ENCODE measurements around the gene NPY4R2. TPM values are rescaled to one million over a fixed set of nuclear protein-coding genes. Genes with fewer than 3 reads are reported as not detected.
"Not testable (repeated sequence)": the region's sequence is repeated elsewhere in the genome, so short reads cannot be mapped to it uniquely, and the experiment has no call there.

Gene NPY4R2
- polyA plus RNA-seq, 3 donors = not detected

GRCh38 chr10:47928225-47928624 lies 9.8 kb downstream of the NPY4R2 start:
- not testable (repeated sequence) for DNase-seq

DNA sequence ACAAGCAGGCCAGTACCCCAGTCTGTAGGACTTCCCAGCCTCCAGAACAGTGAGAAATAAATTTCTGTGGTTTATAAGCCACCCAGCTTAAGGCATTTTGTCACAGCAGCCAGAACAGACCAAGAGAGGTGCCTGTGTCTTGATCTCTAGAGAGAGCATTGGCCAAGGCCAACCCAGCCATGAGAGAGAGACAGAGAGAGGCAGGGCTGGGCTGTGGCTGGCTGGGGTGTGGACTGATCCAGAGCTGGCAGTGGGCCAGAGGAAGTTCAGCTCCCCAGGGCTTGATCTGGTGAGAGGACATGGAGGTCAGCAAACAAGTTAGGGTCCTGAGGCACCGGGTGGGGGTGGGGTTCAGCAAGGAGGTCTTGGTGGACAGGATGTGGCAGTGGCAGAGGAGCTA lies 14.4 kb downstream of the NPY4R2 start:
- DNase-seq = not testable (repeated sequence)

DNA sequence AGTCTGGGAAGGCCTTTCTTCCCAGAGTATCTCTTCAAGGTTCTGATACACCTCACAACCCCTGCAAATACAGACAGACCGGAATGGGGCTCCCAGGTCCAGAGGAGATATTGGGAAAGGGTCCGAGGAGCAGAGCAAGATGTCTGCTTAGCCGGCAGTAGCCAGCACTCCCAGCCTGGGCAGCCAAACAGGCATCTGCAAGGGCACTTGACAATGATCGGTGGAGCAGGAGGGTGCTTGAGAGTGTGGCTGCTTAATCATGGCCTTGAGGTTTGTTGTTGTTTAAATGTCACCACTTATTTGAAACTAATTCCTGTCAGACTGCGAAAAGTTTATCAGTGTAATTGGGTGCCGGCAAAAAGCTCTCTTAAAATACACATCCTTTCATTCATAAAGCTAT lies 15.0 kb downstream of the NPY4R2 start:
- not testable (repeated sequence) for DNase-seq

- not testable (repeated sequence) for DNase-seq
These were observed 18.3 kb downstream of the NPY4R2 start for GRCh38 chr10:47936772-47937228.

GRCh38 chr10:47937634-47938033 lies 19.2 kb downstream of the NPY4R2 start:
- not testable (repeated sequence) for DNase-seq

DNA sequence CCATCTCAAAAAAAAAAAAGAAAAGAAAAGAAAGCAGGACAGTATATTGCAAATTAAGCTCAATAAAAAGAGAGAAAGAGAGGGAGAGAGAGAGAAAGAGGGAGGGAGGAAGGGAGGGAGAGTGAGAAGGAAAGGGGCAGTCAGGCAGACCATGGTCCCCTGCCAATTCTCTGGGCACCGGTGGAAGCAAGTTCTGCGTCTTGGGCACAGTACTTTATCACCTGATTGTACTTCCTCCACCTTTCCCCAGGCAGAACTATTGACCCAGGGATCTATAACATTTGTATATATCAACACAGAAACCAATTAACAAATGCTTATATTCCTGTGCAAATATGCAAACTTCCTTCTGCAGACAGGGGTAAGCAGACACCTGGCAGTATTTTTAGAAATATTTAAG lies 22.4 kb downstream of the NPY4R2 start:
- DNase-seq = not testable (repeated sequence)

- not testable (repeated sequence) for DNase-seq
These were observed 22.9 kb downstream of the NPY4R2 start for GRCh38 chr10:47941379-47941778.

DNA sequence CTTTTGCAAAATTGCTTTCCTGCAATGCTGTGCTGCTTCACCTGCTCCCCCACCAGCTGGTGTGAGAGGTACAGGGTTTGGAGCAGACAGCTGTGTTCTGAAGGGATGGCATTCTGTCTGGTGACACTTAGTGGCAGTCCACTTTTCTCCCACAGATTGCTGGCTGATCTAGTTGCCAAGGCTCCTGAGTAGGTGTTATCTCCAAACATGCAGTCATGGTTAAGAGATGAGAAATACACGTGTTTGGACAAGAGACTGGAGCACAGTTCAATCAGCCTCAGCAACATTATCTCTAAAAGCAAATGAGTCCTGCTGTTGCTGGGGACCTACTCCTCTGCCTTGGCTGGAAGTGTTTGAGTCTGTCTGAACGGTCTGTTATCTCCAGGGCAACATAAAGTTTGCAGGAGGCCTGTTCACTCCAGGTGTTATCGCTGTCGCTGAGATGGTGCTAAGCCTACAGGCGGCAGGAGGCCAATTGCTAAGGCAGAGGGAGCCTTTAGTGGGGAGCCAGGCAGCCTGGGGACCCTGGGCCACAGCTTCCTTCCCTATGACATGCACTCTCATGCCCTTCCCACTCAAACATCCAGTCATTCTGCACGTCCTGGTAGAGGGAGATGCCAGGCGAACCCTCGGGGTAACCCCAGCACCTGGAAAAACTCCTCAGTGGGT lies 24.0 kb downstream of the NPY4R2 start:
- DNase-seq = not testable (repeated sequence)

DNA sequence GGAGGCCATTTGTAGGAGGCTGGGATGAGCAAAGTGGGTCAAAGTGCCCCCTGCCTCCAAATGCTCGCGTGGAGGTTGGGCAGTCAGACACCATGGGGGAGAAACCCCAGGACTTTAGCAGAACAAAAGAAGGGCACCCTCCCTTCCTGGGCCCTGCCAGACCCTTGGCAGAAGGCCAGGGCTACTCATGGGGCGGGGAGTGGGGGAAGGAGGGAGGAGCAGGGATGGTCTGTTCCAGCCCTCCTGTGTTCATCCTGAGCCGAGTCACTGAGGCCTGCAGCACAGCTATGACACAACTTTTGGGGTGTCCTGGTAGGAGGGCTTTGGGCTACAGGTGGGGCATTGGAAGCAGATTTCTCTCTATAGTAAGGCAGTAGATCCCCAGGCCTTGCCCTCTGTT lies 24.9 kb downstream of the NPY4R2 start:
- DNase-seq = not testable (repeated sequence)

GRCh38 chr10:47947424-47947823 lies 29.0 kb downstream of the NPY4R2 start:
- not testable (repeated sequence) for DNase-seq

DNA sequence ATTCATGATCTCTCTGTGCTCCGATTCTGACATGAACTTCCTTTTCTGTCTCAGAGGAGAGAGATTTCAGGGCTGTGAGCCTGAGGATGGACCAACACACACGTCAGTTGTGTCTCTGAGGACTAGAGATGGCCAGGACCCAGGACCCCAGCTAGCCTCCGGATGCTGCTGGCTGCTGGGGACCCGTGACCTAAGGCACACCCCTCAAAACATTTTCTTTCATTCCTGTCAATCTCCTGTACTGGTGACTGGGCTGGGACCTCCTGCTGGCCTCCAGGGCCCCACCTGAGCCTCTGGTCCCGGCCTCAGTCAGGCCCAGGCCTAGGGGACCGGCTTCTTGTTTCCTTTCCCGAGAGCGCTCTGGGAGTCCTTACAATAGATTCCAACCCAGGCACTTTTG lies 38.7 kb downstream of the NPY4R2 start:
- DNase-seq = not testable (repeated sequence)

DNA sequence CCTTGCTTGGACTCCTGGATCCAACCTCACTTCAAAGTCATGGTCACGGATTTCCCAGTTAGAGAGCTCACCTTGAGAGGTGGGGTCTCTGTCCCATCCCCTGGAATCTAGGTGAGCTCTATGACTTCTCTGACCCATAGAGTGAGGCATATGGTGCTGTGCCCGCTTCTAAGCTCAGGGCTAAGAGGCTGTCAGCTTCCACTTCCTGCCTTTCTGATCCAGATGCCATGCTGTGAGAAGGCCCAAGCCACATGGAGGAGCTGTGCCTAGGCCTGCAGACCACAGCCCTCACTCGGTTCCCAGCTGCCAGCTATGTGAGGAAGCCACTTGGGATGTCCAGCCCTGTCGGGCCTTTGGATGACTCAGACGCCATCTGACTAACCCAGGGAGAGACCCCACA lies 41.2 kb downstream of the NPY4R2 start:
- DNase-seq = not testable (repeated sequence)

GRCh38 chr10:47960699-47961098 lies 42.2 kb downstream of the NPY4R2 start:
- not testable (repeated sequence) for DNase-seq

GRCh38 chr10:47962785-47963184 lies 44.3 kb downstream of the NPY4R2 start:
- not testable (repeated sequence) for DNase-seq

DNA sequence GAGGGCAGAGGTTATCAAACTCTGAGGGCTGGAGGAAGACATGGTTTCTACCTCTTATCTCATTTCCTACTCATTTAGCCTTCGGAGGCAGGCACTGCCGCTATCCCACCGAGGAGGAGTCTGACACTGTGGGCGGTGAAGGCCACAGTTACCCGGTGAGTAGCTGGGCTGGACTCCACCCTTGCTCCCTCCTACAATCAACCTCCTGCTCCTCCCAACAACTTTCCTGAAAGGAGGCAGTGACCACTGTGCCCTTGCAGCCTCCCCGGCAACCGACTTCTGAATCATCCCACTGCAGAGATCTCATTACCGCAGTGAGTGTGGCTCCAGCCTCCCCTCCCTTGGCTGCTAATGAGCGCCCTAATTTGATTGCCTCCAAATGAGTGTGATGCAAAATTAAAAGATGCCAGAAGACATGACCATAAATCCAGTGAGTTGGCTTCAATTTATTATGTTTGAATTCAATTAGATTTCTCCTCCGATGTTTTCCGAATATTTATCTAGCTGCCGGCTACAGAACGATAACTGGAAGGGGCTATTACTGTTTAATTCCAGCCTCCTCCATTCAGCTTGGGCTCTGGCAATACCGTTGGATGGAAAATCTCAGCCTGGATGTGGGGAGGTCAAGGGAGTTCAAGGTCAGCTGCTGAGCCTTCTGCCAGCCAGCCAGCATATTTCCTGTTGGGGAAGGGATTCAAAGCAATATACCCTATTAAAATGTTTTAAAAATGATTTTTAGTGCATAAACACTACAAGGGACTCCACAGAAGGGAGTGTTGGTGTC lies 46.0 kb downstream of the NPY4R2 start:
- not testable (repeated sequence) for DNase-seq

DNA sequence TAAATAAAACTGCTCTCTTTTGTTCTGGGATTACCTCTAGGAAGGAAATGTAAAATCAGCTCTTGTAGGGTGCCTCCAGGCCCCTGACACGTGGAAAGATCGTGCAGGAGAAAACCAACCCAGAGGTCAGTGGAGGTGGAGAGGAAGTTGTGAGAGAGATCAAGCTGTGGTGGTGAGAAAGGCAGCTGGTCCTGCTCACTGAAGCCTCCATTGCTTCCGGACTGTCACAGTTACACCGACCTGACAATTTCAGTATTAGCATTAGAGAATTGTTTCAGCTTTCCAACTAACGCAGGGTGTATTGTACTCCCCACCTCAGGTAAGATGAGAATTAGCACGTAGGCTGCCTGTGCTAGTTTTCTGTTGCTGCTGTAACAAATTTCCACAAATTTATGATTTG lies 50.5 kb downstream of the NPY4R2 start:
- DNase-seq = not testable (repeated sequence)

GRCh38 chr10:47970047-47970446 lies 51.6 kb downstream of the NPY4R2 start:
- DNase-seq = not testable (repeated sequence)

DNA sequence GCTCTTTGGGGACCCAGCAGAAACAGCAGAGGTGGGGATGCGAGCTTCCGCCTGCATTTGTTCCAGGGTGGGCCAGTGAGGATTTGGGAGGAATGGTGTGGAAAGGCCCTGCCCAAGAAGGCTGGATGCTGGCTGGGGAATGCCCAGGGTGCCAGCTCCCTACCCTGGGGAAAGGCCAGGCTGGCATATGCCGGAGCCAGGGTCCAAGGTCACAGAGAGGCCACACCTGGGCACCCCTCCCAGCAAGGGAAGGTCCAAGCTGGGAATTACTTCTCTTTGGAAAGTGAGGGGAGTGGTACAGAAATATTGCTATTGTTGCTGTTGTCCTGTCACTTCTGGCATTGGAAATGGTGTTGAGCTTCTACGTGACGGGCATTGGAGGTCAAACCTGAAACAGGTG lies 53.1 kb downstream of the NPY4R2 start:
- DNase-seq = not testable (repeated sequence)

GRCh38 chr10:47972077-47972476 lies 53.6 kb downstream of the NPY4R2 start:
- DNase-seq = not testable (repeated sequence)
